Kidney epithelial cell (primary cell): ENCODE results near the gene M1AP. TPM values are rescaled to one million over a fixed set of nuclear protein-coding genes. Genes with fewer than 3 reads are reported as not detected.

Source experiments
- DNase-seq: peaks from one replicate; pipeline ENCODE4 v3.0.0-alpha.2; 2010; ENCODE audit warnings: low read depth
- H3K27me3 ChIP-seq: 2 replicates; pipeline ENCODE4 v1.6.0; 2011; ENCODE audit warnings: low read length; ENCODE audit not compliant: control insufficient read depth, insufficient read depth
- H3K36me3 ChIP-seq: 2 replicates; pipeline ENCODE4 v1.5.1; 2011; ENCODE audit warnings: low read length; ENCODE audit not compliant: control insufficient read depth, insufficient read depth
- H3K4me3 ChIP-seq: 2 replicates; pipeline ENCODE4 v1.5.1; 2011; ENCODE audit warnings: low read depth, mild to moderate bottlenecking, control low read depth, low read length
- CTCF ChIP-seq: IDR thresholded peaks from 2 replicates; pipeline ENCODE4 v1.5.1; 2011; ENCODE audit warnings: mild to moderate bottlenecking, moderate library complexity, low read length, control low read depth, inconsistent platforms; ENCODE audit not compliant: insufficient read depth, poor library complexity, severe bottlenecking
- total RNA-seq: library from RNA; depleted of rRNA; stranded (reverse); fragments of >200 nt; gene quantifications from 2 replicates; pipeline ENCODE4 v1.2.3, GENCODE V29; 2015

The M1AP gene
- total RNA-seq, 1 donor from 2014 or later: 1.3 TPM

GRCh38 chr2:74544634-74545033, 103.5 kb downstream of the M1AP start:
- peak; percentile 12 for TF ChIP-seq CTCF
- no peak for DNase-seq
- Histone ChIP-seq H3K4me3 (no peak overlapping the region), H3K36me3 (no peaks in the 10 kb centered on the region), H3K27me3 (no peaks in the 10 kb centered on the region)

- no peak for TF ChIP-seq CTCF
- no peaks in the 10 kb centered on the region for H3K27me3 ChIP-seq
- no peak for DNase-seq
- H3K36me3 ChIP-seq: no peaks in the 10 kb centered on the region
- H3K4me3 ChIP-seq: no peak overlapping the region
These were observed 105.2 kb downstream of the M1AP start for GRCh38 chr2:74542978-74543377.

- H3K27me3 ChIP-seq: no peaks in the 10 kb centered on the region
- TF ChIP-seq CTCF: no peak
- no peak overlapping the region for H3K4me3 ChIP-seq
- DNase-seq: no peak
- no peaks in the 10 kb centered on the region for H3K36me3 ChIP-seq
These were observed 107.8 kb downstream of the M1AP start for GRCh38 chr2:74540291-74540690.

- no peak for DNase-seq
- Histone ChIP-seq H3K27me3 (no peaks in the 10 kb centered on the region), H3K4me3 (no peak overlapping the region), H3K36me3 (no peaks in the 10 kb centered on the region)
- TF ChIP-seq CTCF: no peak
These were observed 109.2 kb downstream of the M1AP start for GRCh38 chr2:74538881-74539339.

- Histone ChIP-seq H3K27me3 (no peaks in the 10 kb centered on the region), H3K4me3 (no peak overlapping the region), H3K36me3 (no peaks in the 10 kb centered on the region)
- DNase-seq: no peak
- no peak for TF ChIP-seq CTCF
These were observed 111.0 kb downstream of the M1AP start for GRCh38 chr2:74537140-74537539.

GRCh38 chr2:74536166-74536950, 111.8 kb downstream of the M1AP start:
- DNase-seq: no peak
- Histone ChIP-seq H3K4me3 (no peak overlapping the region), H3K36me3 (no peaks in the 10 kb centered on the region), H3K27me3 (no peaks in the 10 kb centered on the region)
- TF ChIP-seq CTCF: no peak
